H9 (cell line): ENCODE measurements around the gene GABRB2. TPM values are rescaled to one million over a fixed set of nuclear protein-coding genes. Genes with fewer than 3 reads are reported as not detected.

ENCODE experiments used
- DNase-seq: peaks from one replicate; pipeline ENCODE4 v3.0.0-alpha.2; 2017
- H2AFZ ChIP-seq: one replicate; pipeline ENCODE4 v1.6.1; 2013; ENCODE audit warnings: mild to moderate bottlenecking, low read length, control low read depth, moderate library complexity
- H2AK5ac ChIP-seq: 2 replicates; pipeline ENCODE4 v1.6.1; 2013; ENCODE audit warnings: low read length, control low read depth, mixed read lengths; ENCODE audit not compliant: insufficient read length
- H2BK120ac ChIP-seq: one replicate; pipeline ENCODE4 v1.6.1; 2013; ENCODE audit warnings: low read depth, mild to moderate bottlenecking, low read length, control low read depth, inconsistent platforms; ENCODE audit not compliant: poor library complexity, severe bottlenecking
- H2BK12ac ChIP-seq: 2 replicates; pipeline ENCODE4 v1.6.1; 2013; ENCODE audit warnings: low read length, control low read depth, mixed read lengths, low read depth; ENCODE audit not compliant: insufficient read length
- H2BK15ac ChIP-seq: 2 replicates; pipeline ENCODE4 v1.6.1; 2013; ENCODE audit warnings: low read depth, low read length, control low read depth
- H2BK20ac ChIP-seq: one replicate; pipeline ENCODE4 v1.6.1; 2013; ENCODE audit warnings: low read depth, mild to moderate bottlenecking, low read length, control low read depth, inconsistent platforms; ENCODE audit not compliant: poor library complexity, severe bottlenecking
- H2BK5ac ChIP-seq: 2 replicates; pipeline ENCODE4 v1.6.1; 2013; ENCODE audit warnings: low read length, control low read depth, mixed read lengths; ENCODE audit not compliant: insufficient read length
- H3K14ac ChIP-seq: 2 replicates; pipeline ENCODE4 v1.6.1; 2013; ENCODE audit warnings: low read length, control low read depth; ENCODE audit not compliant: insufficient read depth
- H3K18ac ChIP-seq: 2 replicates; pipeline ENCODE4 v1.6.1; 2013; ENCODE audit warnings: low read depth, mild to moderate bottlenecking, mixed read lengths, low read length, control low read depth; ENCODE audit not compliant: insufficient read length
- H3K23ac ChIP-seq: 2 replicates; pipeline ENCODE4 v1.6.1; 2013; ENCODE audit warnings: low read length, control low read depth, mixed read lengths, low read depth; ENCODE audit not compliant: insufficient read length
- H3K23me2 ChIP-seq: 2 replicates; pipeline ENCODE4 v1.6.1; 2013; ENCODE audit warnings: low read depth, mild to moderate bottlenecking, mixed read lengths, low read length, control low read depth; ENCODE audit not compliant: insufficient read length, poor library complexity, severe bottlenecking
- H3K27ac ChIP-seq: 2 replicates; pipeline ENCODE4 v1.5.1; 2013; ENCODE audit warnings: low read length, control low read depth, mixed read lengths, low read depth; ENCODE audit not compliant: insufficient read length
- H3K27me3 ChIP-seq: 2 replicates; pipeline ENCODE4 v1.6.1; 2013; ENCODE audit warnings: low read length, control low read depth, inconsistent platforms; ENCODE audit not compliant: insufficient read depth
- H3K4ac ChIP-seq: 2 replicates; pipeline ENCODE4 v1.6.1; 2013; ENCODE audit warnings: low read depth, mild to moderate bottlenecking, control low read depth, inconsistent platforms, low read length, moderate library complexity
- H3K4me1 ChIP-seq: 2 replicates; pipeline ENCODE4 v1.6.1; 2013; ENCODE audit warnings: low read length, control low read depth, inconsistent platforms; ENCODE audit not compliant: insufficient read depth
- H3K4me2 ChIP-seq: 2 replicates; pipeline ENCODE4 v1.6.1; 2013; ENCODE audit warnings: low read length, control low read depth, mixed read lengths; ENCODE audit not compliant: insufficient read length, insufficient read depth
- H3K56ac ChIP-seq: 2 replicates; pipeline ENCODE4 v1.6.1; 2013; ENCODE audit warnings: low read depth, mild to moderate bottlenecking, mixed read lengths, low read length, control low read depth; ENCODE audit not compliant: insufficient read length
- H3K79me1 ChIP-seq: 2 replicates; pipeline ENCODE4 v1.6.1; 2013; ENCODE audit warnings: low read depth, mild to moderate bottlenecking, moderate library complexity, low read length, control low read depth, inconsistent platforms; ENCODE audit not compliant: insufficient read depth, poor library complexity, severe bottlenecking
- H3K79me2 ChIP-seq: 2 replicates; pipeline ENCODE4 v1.6.1; 2013; ENCODE audit warnings: low read length, control low read depth, inconsistent platforms; ENCODE audit not compliant: insufficient read depth
- H3K9ac ChIP-seq: 2 replicates; pipeline ENCODE4 v1.6.1; 2013; ENCODE audit warnings: low read length, control low read depth, mixed read lengths; ENCODE audit not compliant: insufficient read length; ENCODE audit errors: extremely low read depth
- H3K9me3 ChIP-seq: one replicate; pipeline ENCODE4 v1.6.1; 2013; ENCODE audit warnings: low read depth, low read length, inconsistent platforms; ENCODE audit not compliant: control insufficient read depth
- H3T11ph ChIP-seq: one replicate; pipeline ENCODE4 v1.6.1; 2013; ENCODE audit warnings: mild to moderate bottlenecking, low read length, control low read depth, inconsistent platforms
- H4K20me1 ChIP-seq: one replicate; pipeline ENCODE4 v1.6.1; 2013; ENCODE audit not compliant: control insufficient read depth, insufficient read length, insufficient read depth
- H4K5ac ChIP-seq: 2 replicates; pipeline ENCODE4 v1.6.1; 2013; ENCODE audit warnings: low read depth, mild to moderate bottlenecking, mixed read lengths, low read length, control low read depth; ENCODE audit not compliant: insufficient read length
- H4K8ac ChIP-seq: replicated peaks from 2 replicates; pipeline ENCODE4 v1.6.1; 2013; ENCODE audit warnings: low read length, control low read depth, mixed read lengths, low read depth; ENCODE audit not compliant: insufficient read length
- H4K91ac ChIP-seq: 2 replicates; pipeline ENCODE4 v1.6.1; 2013; ENCODE audit warnings: low read depth, mild to moderate bottlenecking, moderate library complexity, mixed read lengths, low read length, control low read depth; ENCODE audit not compliant: insufficient read length
- H3K27ac Mint-ChIP-seq, 3 experiments: 2 replicates in 2 of 3; 3 replicates in 1 of 3; pipeline ENCODE4 v1.8.0; 2020 to 2021; ENCODE audit warnings: mixed read lengths in 3 of 3, mild to moderate bottlenecking in 1 of 3, moderate library complexity in 1 of 3
- H3K27me3 Mint-ChIP-seq: 2 replicates; pipeline ENCODE4 v1.8.0; 2021; ENCODE audit warnings: low read depth, mild to moderate bottlenecking, moderate library complexity, mixed read lengths
- H3K36me3 Mint-ChIP-seq, 3 experiments: 2 replicates in 2 of 3; 3 replicates in 1 of 3; pipeline ENCODE4 v1.8.0; 2020 to 2021; ENCODE audit warnings: low read depth in 3 of 3, mixed read lengths in 3 of 3; ENCODE audit not compliant: insufficient read depth in 1 of 3
- H3K4me1 Mint-ChIP-seq, 2 experiments: 2 replicates each; pipeline ENCODE4 v1.8.0; 2020; ENCODE audit warnings: mixed read lengths in 2 of 2
- H3K4me3 Mint-ChIP-seq, 2 experiments: 2 replicates in 1 of 2; 3 replicates in 1 of 2; pipeline ENCODE4 v1.8.0; 2020 to 2021; ENCODE audit warnings: mild to moderate bottlenecking in 2 of 2, mixed read lengths in 2 of 2, moderate library complexity in 1 of 2
- H3K9me3 Mint-ChIP-seq, 2 experiments: 2 replicates in 1 of 2; 3 replicates in 1 of 2; pipeline ENCODE4 v1.8.0; 2020; ENCODE audit warnings: mild to moderate bottlenecking in 2 of 2, mixed read lengths in 2 of 2, moderate library complexity in 1 of 2
- WGBS: extraction: QIAGEN DNeasy Blood & Tissue Kit; methylation state at CpG from one replicate; pipeline ENCODE4 v1.1.7; 2013; ENCODE audit warnings: missing lambda C conversion rate, low lambda C conversion rate, mixed read lengths; ENCODE audit not compliant: insufficient read length; ENCODE audit errors: extremely low coverage; 5-methylcytosine and 5-hydroxymethylcytosine counted together
- total RNA-seq: library from RNA; stranded (reverse); gene quantifications from 2 replicates; pipeline ENCODE4 v1.2.1, GENCODE V29; 2021
- TF ChIP-seq, protein P1 (sequence below): fragments of 200-600 bp; sonication (generic); conservative IDR thresholded peaks from 3 replicates; pipeline ENCODE4 v1.8.0; 2021; ENCODE audit warnings: antibody characterized with exemption, mild to moderate bottlenecking

Gene GABRB2
- total RNA-seq, 1 experiment from 2014 or later = 0.20 TPM

DNA sequence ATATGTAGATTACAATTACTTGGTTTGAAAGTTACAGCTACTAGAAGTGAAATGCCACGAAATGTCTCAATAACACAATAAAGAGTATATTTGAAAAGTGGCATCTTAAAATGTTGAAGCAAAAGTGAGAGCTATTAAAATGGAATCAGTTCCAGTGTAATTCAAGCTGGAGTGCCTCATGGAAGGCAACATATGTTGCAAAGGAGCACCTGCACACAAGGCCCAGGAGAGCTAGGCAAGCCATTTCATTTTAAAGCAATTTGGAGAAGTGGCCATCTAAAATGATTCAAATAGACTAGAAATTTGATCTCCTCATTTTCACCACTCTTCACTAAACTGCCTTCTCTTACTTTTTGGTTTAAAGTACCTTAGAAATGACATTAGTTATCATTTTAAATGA, 167.8 kb downstream of the GABRB2 start:
- no peak overlapping the region for H2BK15ac ChIP-seq
- H2AK5ac ChIP-seq = no peak overlapping the region
- H4K5ac ChIP-seq = no peak overlapping the region
- H3K27ac Mint-ChIP-seq = no peak overlapping the region
- no peaks in the 10 kb centered on the region for H3K79me1 ChIP-seq
- no peak for DNase-seq
- H3K9me3 ChIP-seq = no peaks in the 10 kb centered on the region
- WGBS = no CpG with 5 or more reads among the region's 1 CpG
- no peak overlapping the region for H3K4ac ChIP-seq
- H3K23me2 ChIP-seq = no peaks in the 10 kb centered on the region
- H4K20me1 ChIP-seq = no peaks in the 10 kb centered on the region
- no peak overlapping the region for H2BK20ac ChIP-seq
- H4K91ac ChIP-seq = no peak overlapping the region
- no peaks in the 10 kb centered on the region for H3K4me1 ChIP-seq
- H3K9ac ChIP-seq = no peak overlapping the region
- H2BK12ac ChIP-seq = no peak overlapping the region
- no peaks in the 10 kb centered on the region for H3K27me3 ChIP-seq
- TF ChIP-seq, protein P1, sequence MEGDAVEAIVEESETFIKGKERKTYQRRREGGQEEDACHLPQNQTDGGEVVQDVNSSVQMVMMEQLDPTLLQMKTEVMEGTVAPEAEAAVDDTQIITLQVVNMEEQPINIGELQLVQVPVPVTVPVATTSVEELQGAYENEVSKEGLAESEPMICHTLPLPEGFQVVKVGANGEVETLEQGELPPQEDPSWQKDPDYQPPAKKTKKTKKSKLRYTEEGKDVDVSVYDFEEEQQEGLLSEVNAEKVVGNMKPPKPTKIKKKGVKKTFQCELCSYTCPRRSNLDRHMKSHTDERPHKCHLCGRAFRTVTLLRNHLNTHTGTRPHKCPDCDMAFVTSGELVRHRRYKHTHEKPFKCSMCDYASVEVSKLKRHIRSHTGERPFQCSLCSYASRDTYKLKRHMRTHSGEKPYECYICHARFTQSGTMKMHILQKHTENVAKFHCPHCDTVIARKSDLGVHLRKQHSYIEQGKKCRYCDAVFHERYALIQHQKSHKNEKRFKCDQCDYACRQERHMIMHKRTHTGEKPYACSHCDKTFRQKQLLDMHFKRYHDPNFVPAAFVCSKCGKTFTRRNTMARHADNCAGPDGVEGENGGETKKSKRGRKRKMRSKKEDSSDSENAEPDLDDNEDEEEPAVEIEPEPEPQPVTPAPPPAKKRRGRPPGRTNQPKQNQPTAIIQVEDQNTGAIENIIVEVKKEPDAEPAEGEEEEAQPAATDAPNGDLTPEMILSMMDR = no peak
- no peak overlapping the region for H3K18ac ChIP-seq
- no peak overlapping the region for H4K8ac ChIP-seq
- H3K79me2 ChIP-seq = no peaks in the 10 kb centered on the region
- no peak overlapping the region for H3K4me2 ChIP-seq
- no peak overlapping the region for H3K23ac ChIP-seq
- H2AFZ ChIP-seq = no peak overlapping the region
- no peak overlapping the region for H3K14ac ChIP-seq
- H2BK120ac ChIP-seq = no peak overlapping the region
- no peaks in the 10 kb centered on the region for H3K9me3 Mint-ChIP-seq
- H3K27ac ChIP-seq = no peak overlapping the region
- H3K4me1 Mint-ChIP-seq = peaks cover 2 to 7% of the 10 kb centered on the region in 2 experiments; a peak in 3 of 4 replicates
- H3K27me3 Mint-ChIP-seq = no peaks in the 10 kb centered on the region; the same call in 1 of the 2 replicates
- no peak overlapping the region for H3T11ph ChIP-seq
- no peaks in the 10 kb centered on the region for H3K36me3 Mint-ChIP-seq
- no peak overlapping the region for H2BK5ac ChIP-seq
- H3K56ac ChIP-seq = no peak overlapping the region
- H3K4me3 Mint-ChIP-seq = no peak overlapping the region
